HUDEP-2 (cell line): ENCODE data around the gene TTLL8.
A peak's percentile ranks its signal among the peaks of the same experiment; 100 is the strongest.

ENCODE experiments used
- DNase-seq, 76 experiments: peaks; one replicate each; lab custom pipeline; 2025; ENCODE audit not compliant: unreplicated experiment in 76 of 76; lab: John Stamatoyannopoulos, UW

TTLL8 gene

DNA sequence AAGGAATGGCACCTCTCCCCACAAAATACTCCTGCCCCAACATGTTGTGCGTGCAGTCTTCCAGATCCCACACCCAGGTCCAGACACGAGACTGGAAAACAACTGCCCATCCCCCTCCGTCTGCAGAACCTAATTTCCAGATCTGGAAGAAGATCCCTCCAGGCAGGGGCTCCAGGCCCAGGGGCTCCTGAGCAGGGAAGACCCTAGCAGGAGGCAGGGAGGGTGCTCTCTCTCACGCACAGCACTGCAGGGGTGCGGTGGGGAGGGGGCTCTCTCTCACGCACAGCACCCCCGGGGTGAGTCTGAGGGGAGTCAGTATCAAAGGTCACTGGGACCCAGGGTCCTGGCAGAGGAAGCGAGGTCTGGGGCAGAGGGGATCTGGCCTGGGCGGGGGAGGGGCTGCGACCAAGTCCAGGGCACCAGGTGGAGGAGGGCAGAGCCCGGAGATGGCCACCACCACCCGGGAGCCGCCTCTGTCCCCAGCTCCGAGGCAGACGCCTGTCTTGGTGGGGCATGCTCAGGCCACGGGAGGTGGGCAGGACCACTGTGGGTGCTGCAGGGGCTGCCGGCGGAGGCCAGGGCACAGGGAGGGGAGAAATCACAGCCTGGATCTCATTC lies 25.5 kb upstream of the TTLL8 start:
- DNase-seq: no peak

DNA sequence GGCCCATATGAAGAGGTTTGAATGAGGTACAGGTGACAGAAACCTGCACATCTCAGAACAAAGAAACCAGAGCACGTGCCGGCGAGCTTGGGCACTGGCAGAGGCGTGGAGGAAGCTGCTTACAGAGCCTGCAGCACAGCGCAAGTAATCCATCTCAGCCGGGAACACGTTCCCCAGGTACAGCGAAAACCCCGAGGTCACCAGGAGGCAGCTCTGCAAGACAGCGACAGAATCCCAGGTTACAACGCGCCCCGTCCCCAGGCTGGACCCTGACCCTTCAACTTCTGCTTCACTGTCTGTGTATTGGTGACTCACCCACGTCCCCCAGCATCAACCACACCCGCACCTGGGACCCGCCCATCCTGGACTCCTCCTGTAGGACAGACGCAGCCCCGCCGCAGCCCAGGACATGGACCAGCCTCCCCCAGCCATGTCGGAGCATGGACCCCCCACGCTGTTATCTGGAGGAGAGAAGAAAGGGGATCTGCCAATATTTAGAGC lies 24.9 kb upstream of the TTLL8 start:
- DNase-seq: peak in 4 of 76 experiments; percentile 8 to 39 (median 22)

DNA sequence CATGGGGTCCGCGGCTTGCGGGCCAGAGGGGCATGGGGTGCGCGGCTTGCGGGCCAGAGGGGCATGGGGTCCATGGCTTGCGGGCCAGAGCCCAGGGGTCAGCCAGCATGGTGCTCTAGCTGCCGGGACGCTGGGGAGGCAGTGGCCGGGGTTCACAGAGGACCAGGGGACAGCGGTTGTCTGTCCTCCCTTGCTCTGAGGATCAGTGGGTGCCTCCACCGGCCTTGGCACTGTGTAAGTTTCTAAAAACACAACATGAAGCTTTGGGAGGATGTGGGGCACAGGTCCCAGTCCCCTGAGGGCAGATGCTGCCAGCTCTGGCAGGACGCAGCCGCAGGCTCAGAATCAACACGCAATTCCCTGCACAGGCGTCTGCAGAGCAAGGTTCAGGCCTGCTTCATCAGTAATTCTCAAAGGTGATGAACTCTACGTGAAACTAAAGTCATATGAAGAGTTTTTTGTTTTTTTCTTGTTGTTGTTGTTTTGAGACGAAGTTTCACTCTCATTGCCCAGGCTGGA lies 24.2 kb upstream of the TTLL8 start:
- no peak for DNase-seq

DNA sequence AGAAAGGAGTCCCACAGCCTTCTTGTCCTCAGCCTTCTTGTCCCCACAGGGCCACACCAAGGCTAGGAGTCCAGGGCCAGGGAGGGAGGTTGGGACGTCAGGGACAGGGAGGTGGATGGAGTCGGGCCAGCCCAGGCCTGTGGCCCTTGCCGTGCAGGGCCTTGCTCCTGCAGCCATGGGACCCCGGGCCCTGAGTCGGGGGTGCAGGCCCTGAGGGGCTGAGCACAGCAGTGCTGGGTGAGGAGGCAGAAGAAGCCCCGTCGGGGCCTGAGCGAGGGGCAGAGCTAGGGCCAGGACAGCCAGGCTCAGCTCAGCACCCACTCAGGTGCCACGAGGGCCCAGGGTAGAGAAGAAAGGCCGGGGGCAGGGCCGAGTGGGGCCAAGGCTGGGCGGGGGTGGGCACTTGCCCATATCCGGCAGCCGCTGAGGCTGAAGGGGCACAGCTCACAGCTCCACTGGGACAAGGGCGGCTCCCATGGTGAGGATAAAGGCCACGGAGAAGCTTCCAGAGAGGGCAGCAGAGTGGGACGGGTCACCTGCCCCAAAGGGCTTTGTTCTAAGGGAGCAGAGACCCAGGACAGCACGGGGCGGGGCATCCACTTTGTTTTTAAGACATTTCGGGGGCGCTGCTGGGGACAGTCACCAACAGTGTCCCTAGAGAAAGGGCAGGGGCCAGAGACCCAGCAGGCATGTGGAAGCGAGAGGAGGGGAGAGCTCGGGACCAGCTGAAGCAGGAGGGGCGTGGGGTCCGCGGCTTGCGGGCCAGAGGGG lies 23.5 kb upstream of the TTLL8 start:
- no peak for DNase-seq

DNA sequence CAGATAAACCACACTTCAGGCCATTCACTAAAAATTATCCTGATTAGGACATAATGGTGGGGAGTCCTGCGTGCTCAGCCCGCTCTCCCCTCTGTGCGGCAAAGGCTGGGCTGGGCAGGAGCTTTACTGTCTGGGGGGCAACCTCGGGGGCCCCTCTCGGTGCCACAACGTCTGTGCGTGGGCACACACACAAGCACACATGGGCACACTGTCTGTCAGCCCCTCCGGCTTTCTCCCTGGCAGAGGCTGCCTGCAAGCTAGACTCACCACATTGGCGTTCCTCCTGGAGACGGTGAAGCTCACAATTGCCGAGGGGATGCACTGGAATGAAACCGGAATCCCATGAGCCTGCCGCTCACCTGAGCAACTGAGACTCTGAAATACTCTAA lies 22.0 kb upstream of the TTLL8 start:
- DNase-seq: no peak

DNA sequence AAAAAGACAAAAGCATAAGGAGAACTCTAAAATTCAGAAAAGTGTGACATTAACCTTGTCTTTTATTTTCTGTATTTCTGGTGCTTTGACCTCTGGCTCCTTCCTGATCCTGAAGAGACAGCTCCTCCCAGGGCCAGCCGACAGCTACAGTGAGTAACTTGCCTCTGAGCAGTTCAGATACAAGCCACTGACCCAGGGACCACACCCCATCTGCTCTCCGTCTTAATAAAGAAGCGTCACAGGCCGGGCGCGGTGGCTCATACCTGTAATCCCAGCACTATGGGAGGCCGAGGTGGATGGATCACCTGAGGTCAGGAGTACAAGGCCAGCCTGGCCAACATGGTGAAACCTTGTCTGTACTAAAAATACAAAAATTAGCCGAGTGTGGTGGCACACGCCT lies 20.7 kb upstream of the TTLL8 start:
- DNase-seq: no peak

DNA sequence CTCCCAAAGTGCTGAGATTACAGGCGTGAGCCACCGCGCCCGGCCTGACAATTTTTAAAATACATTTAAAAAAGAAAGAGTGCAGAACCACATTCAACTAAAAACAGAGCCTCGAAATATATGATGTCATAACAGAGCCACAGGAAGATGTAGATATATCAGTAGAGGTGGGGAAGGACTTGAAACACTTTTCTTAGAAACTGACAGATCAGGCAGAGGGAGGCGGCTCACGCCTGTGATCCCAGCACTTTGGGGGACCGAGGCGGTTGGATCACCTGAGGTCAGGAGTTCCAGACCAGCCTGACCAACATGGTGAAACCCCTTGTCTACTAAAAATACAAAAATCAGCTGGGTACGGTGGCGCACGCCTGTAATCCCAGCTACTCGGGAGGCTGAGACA lies 20.1 kb upstream of the TTLL8 start:
- no peak for DNase-seq

DNA sequence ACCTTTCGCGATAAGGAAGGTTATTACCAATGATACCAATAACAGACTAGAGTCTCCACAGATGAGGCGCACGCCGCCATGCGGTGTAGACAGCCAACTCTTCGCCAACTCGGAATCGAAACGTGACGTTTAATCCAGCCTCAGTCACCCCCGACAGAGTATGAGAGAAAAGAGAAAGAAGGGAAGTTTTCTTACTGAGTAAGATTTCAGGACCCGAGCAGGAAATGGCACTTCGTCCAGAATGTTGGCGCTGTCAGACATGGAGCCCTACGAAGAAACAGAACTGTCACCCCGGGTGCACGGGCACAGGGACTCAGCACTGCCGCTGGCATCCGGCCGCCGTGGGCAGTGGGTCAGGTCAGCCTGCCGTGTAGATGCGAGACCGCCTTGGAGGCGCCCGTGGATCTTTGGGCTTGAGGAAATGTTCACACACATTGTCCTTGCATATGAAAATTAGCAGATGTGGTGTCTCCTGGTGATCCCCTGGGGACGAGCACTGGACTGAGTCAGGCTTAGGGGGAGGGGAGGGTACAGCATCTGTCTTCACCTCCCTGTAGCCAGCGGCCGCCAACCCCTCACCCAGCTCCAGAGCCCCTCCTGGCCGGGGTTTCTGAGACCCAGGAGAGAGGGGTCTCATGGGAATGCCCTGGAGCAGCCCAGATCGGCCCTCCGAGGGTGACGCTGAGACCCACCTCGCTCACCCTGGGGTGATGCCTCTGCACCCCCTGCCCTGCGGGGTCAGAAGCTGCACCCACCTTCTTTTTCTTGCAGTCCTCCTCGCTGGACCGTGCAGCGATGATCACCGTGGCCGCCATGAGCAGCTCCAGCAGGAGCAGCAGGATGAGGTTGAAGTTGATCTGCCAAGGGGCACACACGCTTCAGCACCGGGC lies 18.8 kb upstream of the TTLL8 start:
- no peak for DNase-seq

DNA sequence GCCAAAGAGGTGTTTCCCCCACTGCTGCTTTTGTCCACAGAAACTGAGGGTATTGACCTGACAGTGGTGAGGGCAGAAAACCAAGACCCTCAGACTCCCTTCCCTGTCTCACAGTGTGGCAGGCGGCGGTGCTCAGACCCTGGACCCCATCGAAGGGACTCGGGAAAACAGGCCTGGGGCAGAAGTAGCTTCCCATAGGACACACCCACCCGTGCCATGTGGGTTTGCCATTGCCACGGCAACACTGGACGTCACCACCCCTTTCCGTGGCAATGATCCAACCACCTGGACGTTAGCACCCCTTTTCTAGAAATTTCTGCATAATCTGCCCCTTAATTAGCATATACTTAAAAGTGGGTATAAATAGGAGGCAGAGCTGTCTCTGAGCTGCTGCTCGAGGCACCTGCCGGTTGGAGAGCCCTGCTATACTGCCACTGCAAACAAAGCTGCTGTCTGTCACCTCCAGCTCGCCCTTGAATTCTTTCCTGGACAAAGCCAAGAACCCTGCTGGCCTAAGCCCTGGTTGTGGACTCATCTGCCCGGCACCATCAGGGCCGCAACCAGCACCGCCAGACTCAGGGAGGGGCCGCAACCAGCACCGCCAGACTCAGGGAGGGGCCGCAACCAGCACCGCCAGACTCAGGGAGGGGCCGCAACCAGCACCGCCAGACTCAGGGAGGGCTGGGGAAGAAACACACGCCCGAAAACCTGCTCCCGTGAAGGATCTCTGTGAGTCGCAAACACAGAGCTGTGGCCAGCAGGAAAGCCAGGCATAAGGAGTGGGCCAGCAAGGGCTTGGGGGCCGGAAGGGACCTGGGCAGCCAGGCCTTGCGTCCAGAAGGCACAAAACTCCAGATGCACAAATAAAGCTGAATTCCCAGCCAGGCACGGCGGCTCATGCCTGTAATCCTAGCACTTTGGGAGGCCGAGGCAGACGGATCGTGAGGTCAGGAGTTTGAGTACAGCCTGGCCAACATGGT lies 16.7 kb upstream of the TTLL8 start:
- peak in 12 of 76 experiments; percentile 5 to 47 (median 24) for DNase-seq

DNA sequence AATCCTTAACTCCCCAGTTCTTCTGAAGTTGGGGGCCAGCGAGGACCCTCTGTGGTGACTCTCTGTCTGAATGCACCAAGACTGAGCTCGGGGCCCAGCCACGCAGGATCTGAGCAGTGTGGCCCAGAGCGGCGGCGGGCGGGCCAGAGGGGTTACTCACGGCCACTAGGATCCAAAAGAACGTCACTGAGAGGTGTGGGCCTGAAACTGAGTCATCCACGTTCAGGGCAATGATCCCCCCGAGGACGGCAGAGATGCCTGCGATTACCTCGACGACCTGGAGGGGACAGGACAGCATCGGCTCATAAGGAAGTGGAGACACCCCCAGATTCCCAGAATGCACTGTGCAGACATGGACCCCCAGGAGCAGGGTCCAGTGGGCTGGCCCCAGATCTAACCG lies 16.0 kb upstream of the TTLL8 start:
- DNase-seq: no peak

DNA sequence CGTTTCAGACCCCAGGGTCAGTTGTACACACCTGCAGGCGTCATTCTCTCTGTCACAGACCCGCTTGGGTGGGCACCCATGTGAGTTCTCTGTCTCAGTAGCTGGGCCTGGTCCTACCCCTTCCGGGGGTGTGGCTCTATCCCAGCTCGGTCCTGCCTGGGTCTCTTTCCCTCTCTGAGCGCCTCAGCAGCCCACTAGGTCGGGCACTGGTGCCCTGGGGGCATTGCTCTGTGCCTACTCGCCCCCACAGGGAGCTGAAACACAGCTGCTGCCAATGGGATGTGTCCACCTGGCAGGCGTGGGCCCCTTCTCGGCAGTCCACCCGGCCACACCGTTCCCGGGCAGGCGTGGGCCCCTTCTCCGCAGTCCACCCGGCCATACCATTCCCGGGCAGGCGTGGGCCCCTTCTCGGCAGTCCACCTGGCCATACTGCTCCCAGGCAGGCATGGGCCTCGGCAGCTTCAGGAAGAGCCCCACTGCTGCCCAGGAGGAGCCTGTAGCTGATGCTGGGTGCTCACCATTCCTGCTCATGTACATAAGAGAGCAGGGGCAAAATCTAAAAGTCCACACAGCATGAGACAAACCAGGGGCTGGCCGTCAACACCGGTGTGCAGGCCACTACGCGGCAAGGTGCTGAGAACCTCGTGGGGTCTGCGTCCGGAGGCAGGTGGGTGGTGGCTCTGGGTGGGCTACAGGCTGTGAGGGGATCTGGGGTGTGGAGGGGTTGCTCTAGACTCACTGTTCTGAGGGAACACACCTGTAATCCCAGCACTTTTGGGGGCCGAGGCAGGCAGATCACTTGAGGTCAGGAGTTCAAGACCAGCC lies 14.8 kb upstream of the TTLL8 start:
- no peak for DNase-seq

DNA sequence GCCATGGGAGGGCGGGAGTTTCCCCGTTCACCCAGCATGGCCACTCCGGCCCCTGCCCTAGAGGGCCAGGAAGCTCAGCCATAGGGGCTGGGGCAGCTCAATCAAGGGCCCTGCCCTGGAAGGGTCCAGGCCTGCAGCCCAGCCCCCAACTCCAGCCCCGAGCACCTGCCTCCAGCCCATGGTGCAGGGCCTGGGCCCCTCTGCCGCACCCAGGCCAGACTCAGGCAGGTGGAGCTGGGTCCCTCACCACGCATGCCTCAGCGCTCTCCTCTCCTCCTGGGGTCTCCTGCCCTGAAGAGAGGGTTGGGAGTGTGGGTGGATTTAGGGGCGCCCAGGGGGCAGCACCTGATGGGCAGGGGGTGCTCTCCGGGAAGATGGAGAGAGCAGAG lies 14.1 kb upstream of the TTLL8 start:
- no peak for DNase-seq

DNA sequence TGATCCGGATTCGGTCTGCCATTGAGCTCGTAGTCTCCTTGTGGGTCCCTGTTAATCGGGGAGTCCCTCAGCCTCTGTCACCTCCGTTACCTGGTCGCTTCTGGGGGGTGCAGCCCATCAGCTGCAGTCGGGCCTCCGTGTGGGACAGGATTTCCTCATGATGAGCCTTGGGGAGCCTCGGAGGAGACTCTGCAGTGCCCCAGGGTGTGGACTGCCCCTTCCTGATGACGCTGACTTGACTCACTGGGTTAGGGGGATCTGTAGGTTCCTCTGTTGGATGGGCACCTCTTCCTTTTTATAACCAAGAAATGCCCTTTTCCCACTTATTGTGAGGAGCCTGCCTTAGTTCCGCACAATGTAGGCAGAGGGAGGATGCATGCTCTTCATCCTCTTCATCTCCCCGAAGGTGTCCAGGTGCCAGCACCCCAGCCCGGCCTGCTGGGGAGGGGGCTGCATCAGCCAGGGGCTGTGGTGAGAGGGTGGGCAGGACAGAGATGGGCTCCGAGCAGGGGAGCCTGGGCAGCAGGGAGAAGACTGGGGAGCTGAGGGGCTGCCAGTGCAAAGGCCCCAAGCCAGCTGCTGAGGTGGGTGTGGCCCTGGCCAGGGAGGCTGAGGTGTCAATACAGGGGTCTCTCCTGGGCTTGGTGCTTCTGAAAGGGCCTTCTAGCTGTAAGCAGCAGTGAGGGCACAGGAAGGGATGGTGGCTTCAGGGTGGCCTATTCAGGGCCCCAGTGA lies 13.5 kb upstream of the TTLL8 start:
- no peak for DNase-seq

DNA sequence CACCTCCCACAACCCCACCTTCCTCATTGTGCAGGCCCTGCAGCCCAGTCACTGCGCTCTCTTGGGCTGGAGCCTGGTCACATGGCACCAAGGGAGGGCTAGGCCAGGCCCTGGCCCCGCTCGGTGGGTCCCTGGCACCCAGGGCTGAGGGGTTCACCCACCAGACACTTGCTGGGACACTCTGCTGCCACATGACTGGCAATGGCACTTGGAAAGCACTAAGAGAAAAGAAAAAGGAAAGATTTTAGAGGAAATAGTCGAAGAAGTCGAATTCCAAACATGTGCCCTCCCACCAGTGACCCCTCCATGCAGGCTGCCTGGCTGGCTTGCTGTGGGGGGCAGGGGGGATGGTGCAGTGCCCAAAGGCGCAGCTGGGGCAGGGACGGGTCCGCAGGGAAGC lies 12.3 kb upstream of the TTLL8 start:
- no peak for DNase-seq

DNA sequence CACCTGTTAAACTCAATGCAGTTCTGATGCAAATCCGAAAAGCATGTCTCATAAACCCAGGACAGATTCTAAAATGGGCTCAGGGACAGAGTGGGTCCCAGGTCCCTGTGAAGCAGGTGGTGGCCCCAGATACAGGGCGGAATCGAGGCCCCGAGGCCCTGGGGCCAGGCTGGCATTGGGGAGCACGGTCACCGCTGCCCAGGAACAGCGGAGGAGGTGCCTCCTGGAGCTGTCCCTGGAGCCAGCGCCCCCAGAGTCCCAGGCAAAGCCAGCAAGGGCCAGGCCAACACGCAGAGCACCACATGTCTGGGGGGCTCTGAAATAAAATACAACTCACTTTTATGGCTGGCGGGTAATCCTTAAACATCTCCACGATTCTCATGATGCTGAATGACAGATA lies 10.0 kb upstream of the TTLL8 start:
- no peak for DNase-seq

DNA sequence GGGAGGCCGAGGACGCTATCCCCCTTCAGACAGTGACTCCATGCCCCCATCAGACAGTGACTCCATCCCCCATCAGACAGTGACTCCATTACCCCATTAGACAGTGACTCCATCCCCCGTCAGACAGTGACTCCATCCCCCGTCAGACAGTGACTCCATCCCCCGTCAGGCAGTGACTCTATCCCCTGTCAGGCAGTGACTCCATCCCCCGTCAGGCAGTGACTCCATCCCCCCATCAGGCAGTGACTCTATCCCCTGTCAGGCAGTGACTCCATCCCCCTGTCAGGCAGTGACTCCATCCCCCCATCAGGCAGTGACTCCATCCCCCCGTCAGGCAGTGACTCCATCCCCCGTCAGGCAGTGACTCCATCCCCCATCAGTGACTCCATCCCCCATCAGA lies 9.1 kb upstream of the TTLL8 start:
- DNase-seq: no peak

DNA sequence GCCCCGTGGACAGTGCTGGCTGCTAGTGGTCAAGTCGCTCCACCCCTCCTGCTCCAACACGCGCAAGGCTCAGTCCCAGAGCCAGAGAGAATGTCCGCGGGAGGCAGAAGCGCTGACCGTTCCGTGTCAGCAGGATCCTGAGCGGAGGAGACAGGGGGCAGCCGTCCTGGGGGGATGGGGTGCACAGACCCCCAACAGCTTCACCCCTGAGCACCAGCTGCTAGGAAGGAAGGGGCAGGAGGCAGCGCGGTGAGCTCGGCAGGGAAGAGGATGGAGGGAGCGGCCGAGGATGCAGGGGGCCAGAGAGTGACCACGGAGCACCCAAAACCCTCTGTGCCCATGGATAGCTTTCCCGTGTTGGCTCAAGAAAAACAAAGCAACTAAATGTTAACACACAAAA lies 6.4 kb upstream of the TTLL8 start:
- no peak for DNase-seq

DNA sequence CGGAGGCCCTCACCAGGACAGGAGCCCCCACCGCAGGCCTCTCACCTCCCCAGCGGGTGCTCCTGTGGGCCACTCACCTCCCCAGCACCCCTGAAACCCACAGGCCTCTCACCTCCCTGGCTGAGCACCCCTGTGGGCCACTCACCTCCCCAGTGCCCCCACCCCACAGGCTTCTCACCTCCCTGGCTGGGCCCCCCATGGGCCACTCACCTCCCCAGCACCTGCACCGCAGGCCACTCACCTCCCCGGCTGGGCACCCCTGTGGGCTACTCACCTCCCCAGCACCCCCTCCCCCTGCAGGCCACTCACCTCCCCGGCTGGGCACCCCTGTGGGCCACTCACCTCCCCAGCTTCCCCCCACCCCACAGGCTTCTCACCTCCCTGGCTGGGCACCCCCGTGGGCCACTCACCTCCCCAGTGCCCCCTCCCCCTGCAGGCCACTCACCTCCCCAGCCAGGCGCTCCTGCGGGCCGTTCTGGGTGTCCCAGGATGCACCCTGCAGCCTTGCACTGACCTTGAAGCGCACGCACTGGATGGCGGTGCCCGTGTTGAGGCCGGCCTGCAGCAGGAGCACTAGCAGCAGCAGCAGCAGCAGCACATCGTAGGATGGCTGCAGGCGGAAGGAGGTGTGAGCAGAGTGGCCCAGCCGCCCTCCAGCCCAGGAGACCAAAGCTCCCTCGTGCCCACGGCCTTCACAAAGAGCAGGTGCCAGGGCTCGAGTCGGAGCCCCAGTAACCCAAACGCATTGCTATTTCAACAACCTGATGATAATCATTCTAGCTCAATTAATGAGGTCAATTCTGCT lies 5.7 kb upstream of the TTLL8 start:
- no peak for DNase-seq
